Activated T-helper 9 cell treated with anti-CD3 and anti-CD28 coated beads, Interleukin-2, amount 50 U/mL, for 16 hours (primary cell): ENCODE data around the gene CD2.

ENCODE experiments used
- DNase-seq: peaks from one replicate; pipeline ENCODE4 v3.0.0-alpha.2; 2020; ENCODE audit warnings: low read depth

The CD2 gene

GRCh38 chr1:116754198-116754977 is at the start of gene CD2:
TSS of gene CD2 (plus strand) at chr1:116754430. CDS start at chr1:116754493, 63 bp downstream.
- peak; percentile 39 for DNase-seq

GRCh38 chr1:116706123-116706522 is 48.1 kb upstream of the CD2 start:
- no peak for DNase-seq

- no peak for DNase-seq
Observed at GRCh38 chr1:116706841-116707240, 47.4 kb upstream of the CD2 start.

GRCh38 chr1:116708255-116708900 is 45.9 kb upstream of the CD2 start:
- no peak for DNase-seq

- no peak for DNase-seq
Observed at GRCh38 chr1:116709666-116710167, 44.5 kb upstream of the CD2 start.

- DNase-seq = no peak
Observed at GRCh38 chr1:116710420-116711262, 43.6 kb upstream of the CD2 start.

GRCh38 chr1:116711263-116711840 is 42.9 kb upstream of the CD2 start:
- DNase-seq = no peak

- DNase-seq = no peak
Observed at GRCh38 chr1:116712510-116712909, 41.7 kb upstream of the CD2 start.

- no peak for DNase-seq
Observed at GRCh38 chr1:116713474-116713873, 40.8 kb upstream of the CD2 start.

GRCh38 chr1:116716391-116716790 is 37.8 kb upstream of the CD2 start:
- no peak for DNase-seq

- no peak for DNase-seq
Observed at GRCh38 chr1:116717318-116717717, 36.9 kb upstream of the CD2 start.

- no peak for DNase-seq
Observed at GRCh38 chr1:116720364-116721038, 33.7 kb upstream of the CD2 start.

- no peak for DNase-seq
Observed at GRCh38 chr1:116721039-116721405, 33.2 kb upstream of the CD2 start.

GRCh38 chr1:116721451-116722007 is 32.7 kb upstream of the CD2 start:
- DNase-seq = no peak

- no peak for DNase-seq
Observed at GRCh38 chr1:116722016-116722838, 32.0 kb upstream of the CD2 start.

- DNase-seq = peak; percentile 67
Observed at GRCh38 chr1:116724765-116725375, 29.4 kb upstream of the CD2 start.

GRCh38 chr1:116725798-116726197 is 28.4 kb upstream of the CD2 start:
- no peak for DNase-seq

- no peak for DNase-seq
Observed at GRCh38 chr1:116726872-116727820, 27.1 kb upstream of the CD2 start.

- DNase-seq = no peak
Observed at GRCh38 chr1:116731439-116731838, 22.8 kb upstream of the CD2 start.
